Left hindlimb (tissue), 1 donor: ENCODE results near the gene POLR2C.

Experiments used
- DNase-seq: peaks from one replicate; pipeline ENCODE4 v3.0.0-alpha.2; 2018

POLR2C gene

DNA sequence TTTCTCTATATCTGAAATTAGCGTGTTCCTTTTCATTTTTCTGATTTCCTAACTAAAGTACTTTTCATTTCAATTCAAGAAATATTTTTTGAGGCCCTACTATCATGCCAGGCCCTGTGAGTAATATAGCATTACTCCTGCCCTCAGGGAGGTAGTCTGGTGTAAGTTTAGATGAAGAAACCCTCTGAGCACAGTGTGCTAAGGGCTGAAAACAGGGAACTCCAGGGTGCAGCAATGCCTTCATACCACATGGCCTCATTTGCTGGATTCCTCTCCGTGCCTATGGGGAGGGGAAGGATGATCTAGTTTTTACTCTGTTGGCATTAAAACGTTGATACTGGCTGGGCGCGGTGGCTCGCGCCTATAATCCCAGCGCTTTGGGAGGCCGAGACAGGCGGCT, 10.5 kb upstream of the POLR2C start:
- no peak for DNase-seq

- no peak for DNase-seq
Observed at GRCh38 chr16:57462978-57463362, 491 bp downstream of the POLR2C start.

- DNase-seq, result no peak
Observed at GRCh38 chr16:57464523-57464922, 2.0 kb downstream of the POLR2C start.

DNA sequence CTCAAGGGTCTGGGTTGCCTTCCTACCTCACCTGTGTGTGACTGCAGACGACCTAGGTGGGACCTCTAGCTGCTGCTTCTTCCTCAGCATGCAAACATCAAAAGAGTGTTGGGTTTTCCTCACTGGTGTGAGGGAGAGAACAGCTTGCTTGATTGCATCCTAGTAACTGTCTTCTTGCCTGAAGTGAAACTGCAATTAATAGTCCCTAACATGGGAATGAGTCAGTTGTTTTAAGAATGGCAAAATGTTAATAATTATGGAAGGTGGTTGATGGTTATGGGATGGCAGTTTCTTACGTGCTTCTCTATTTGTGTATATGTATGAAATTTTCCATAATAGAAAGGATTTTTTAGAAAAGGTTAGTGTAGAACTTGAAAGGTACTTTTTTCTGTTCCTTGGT, 5.9 kb downstream of the POLR2C start:
- no peak for DNase-seq

- no peak for DNase-seq
Observed at GRCh38 chr16:57469046-57469445, 6.6 kb downstream of the POLR2C start.

- no peak for DNase-seq
Observed at GRCh38 chr16:57469917-57470470, 7.5 kb downstream of the POLR2C start.

DNA sequence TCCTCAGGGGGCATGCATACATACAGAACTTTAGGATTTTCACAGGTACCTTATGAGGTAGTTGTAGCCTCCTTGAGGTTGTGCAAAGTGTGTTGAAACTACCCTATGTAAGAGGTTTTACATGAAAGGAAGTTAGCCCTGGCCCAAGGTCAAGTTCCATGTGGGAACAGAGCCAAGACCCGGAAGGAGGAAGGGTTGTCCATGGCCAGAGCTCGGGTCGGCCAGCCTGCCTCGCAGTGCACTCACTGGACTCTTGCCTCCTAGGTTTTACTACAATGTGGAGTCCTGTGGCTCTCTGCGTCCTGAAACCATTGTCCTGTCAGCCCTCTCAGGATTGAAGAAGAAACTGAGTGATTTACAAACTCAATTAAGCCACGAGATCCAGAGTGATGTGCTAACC, 8.2 kb downstream of the POLR2C start:
- DNase-seq, result no peak

GRCh38 chr16:57471209-57471608, 8.7 kb downstream of the POLR2C start:
- DNase-seq, result no peak

DNA sequence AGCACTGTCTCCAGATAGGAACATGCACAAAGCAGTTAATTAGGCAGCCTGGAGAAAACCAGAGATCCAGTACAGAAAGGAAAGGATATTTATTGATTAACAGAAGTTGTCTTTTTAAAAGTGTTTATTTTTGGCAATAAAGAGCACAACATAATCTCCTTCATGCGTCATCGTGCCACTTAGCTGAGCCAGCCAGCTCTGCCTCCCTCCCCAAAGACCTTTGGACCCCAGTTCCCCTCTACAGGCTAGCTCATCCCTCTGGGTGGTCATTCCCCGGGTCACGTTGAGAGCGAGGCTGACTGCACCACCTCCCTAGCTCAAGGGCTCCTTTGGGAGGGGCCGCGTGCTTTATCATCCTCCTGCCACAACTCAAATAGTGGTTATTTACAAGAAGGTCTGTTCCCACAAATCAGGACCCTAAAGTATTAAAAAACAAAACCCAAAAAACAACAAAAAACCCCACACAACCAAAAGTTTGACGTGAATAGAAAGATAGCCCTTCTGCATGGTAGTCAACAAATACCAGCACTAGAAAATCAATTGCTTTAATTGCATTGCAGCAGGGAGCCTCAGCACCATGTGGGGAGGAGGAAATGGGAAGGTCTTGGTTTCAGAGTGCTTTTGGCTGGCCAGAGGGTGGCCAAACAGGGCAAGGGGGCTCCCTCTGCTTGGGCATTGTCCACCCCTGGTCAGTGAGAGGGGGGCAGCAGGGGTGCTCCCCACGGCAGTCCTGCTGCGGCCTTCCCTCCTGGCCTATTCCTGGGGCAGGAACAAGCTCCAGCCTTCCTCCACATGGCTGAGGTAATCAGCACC, 9.6 kb downstream of the POLR2C start:
- DNase-seq, result no peak

- no peak for DNase-seq
Observed at GRCh38 chr16:57472665-57473060, 10.2 kb downstream of the POLR2C start.

GRCh38 chr16:57473176-57473840, 10.8 kb downstream of the POLR2C start:
- DNase-seq, result no peak

- DNase-seq, result no peak
Observed at GRCh38 chr16:57473906-57474305, 11.4 kb downstream of the POLR2C start.

DNA sequence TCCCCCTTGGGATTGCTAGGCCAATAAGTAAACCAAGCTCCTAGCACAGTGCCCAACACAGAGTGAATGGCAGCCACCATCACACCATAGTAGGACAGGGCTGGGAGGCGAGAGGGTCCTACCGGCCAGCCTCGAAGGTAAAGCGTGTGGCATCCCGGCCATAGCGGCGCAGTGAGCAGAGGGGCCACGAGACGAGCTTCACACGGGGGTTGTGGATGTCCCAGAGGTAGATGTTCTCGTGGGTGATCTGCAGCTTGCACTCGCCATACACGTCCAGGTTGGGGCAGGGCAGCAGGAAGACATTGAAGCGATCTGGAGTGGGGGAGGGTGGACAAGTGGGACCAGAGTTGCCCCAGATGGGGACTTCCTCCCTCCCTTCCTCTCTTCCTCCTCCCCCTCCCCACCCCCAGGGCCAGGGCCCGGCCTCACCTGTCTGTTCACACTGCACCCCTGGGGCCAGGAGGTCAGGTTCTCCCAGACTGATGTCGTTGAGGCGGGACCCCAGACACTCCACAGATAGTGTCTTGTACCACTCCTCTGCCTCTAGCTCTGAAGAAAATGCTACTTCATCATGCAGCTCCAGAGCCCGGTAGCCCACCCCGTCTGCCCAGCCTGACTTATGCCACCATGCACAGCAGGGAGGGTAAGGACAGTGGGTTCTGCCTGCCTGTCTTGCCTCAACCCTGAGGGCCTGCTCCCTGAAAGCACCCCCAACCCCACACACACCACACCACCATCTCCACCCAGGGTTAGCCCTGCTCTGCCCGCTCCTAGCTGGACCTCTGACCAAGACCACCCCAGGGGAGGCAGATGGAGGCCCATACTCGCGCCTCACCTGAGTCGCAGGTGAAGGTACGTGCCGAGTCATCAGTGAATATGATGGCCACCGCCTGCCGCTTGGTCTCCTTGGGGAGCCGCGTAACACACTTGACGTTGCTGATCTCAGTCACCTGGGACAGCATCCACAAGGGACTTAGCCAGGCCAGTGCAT, 12.5 kb downstream of the POLR2C start:
- DNase-seq, result no peak

- peak; percentile 46 for DNase-seq
Observed at GRCh38 chr16:57475711-57476339, 13.3 kb downstream of the POLR2C start.

DNA sequence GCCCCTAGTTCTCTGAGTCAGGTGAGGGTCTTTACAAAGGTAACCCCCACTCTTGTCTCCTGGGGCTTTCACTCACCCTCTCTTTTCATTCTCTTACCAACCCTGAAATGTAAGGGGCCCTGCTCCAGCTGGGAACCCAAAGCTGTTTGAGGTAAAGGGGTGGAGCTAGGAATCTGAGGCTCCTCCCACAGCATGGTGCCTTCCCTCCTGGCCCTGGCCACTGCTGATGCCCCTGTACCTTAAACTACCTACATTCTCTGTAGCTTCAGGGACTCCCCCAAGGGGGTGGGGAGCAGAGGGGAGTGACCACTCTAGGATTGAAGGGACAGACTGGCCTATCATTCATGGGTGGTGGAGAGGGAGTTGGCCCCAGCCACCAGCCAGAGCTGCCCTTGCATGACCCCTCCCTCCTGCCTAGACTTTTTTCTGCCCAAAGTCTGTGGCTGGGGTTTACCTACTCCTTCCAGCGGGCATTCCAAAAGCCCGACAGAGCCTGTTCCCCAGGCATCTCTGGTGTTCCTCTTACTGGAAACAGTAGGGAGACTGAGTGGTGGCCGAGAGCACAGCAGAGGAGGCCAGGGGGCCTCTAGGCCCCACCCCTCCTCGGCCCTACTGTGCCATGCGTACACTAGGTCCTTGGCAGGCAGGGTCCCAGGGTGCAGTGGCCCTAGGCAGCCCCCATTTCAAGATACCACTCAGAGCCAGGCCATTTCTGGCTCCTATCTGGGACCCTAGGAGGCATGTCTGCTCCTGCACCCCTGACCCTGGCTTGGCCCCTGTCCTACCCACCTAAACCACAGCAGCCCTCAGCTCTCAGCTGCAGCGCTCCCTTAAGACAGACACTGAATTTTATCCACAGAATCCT, 14.3 kb downstream of the POLR2C start:
- DNase-seq, result no peak

DNA sequence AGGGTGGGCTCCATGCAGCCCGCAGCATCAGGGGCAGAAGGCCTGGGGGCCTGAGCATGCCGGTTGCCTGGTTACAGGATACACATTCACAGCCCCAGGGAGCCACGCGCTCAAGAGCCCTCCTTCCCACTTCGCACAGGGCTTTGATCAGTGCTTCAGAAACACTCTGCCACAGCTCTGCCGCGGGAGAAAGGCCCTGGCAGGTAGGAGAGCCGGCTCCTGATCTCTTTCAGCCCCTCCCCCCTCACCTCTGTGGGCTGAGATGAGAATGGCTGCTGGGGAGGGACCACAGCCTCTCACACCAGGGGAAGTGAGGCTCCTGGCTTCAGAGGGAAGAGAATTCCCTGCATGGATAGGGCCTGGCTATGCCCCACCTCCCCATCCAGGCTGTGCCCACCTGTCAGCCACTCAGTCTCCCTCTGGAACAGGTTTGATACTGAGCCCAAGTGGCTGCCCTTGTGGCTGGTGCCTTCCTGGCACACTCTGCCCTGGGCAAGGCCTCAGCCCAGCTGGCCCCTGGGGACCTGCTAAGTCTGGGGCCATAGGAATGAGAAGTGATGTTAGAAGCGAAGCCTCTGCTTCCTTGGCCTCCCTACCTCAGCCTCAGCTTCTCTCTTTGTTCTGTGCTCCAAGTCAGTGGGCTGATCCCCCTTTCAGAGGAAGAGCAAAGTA, 15.2 kb downstream of the POLR2C start:
- DNase-seq, result no peak

DNA sequence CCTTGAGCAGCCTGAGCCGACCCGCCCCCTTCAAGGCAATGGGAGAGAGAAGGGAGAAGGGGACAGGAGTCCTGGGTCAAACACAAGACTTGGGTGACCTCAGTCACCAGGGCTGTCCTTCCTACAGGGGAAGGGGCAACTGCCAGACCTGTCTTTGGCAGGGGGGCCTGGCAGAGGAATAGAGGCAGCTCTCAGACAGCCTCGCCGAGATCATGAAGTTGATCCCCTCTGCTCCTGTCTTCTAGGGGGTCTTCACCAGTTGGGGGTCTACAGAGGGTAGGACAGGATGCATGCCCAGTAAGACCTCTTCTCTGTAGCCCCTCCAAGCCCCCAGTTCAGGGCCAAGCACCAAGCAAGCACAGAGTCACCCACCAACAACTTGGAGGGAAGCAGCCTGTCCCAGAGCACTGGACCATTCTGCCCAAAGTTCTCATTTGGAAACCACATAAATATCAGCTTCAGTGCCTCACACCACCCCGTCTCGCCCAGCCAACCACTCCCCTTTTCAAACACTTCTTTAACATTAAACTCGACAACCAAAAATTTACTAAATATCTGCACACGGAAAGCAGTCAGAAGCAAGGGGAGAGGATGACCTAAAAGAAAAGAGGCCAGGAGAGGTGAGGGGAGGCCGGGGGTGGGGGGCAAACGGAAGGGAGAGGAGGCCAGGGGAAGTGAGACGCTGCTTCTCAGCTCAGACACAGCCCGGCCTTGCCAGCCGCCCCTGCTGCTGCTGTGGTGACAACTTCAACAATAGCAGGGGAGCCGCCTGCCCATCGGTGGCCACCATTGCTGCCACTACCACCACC, 16.1 kb downstream of the POLR2C start:
- no peak for DNase-seq

DNA sequence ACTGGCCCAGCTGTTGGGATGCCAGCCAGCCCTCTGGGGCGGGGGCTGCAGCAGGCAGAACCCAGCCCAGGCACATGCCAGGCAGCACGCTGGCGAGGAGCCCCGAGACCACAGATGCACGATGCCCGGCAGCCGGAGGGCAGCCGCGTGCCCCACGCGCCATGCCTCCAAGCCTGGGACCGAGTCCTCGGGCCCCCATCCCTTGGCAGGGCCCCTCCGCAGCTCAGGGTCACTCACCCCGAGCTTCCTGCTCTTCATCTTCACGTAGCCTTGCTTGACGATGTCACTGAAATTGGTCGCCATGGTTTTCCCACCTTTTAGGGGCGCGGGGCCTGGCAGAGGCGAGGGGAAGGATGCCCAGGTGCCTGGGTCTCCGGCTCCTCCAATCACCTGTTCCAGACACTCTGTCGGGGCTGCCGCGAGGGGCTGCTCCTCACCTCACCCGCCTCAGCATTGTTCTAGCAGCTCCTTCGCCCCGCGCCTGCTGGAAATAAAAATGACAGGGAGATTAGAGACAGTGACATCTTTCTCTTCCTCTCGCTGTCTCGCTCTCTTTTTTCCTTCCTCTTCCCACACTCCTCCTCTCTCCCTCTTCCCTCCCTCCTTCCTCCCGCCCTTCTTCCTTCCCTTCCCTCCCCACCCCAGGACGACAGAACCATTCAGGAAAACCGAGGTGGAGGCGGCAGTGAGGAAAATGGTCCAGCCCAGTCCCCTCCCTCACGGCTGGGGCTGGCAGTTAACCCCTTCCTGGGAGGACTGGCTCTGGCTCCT, 16.9 kb downstream of the POLR2C start:
- peak; percentile 81 for DNase-seq
